ENCODE data around the gene CDC27. TPM values are rescaled to one million over a fixed set of nuclear protein-coding genes. Genes with fewer than 3 reads are reported as not detected.

Gene CDC27
- total and polyA plus RNA-seq, 2 experiments from 2014 or later = 35.6 to 63.5 TPM

DNA sequence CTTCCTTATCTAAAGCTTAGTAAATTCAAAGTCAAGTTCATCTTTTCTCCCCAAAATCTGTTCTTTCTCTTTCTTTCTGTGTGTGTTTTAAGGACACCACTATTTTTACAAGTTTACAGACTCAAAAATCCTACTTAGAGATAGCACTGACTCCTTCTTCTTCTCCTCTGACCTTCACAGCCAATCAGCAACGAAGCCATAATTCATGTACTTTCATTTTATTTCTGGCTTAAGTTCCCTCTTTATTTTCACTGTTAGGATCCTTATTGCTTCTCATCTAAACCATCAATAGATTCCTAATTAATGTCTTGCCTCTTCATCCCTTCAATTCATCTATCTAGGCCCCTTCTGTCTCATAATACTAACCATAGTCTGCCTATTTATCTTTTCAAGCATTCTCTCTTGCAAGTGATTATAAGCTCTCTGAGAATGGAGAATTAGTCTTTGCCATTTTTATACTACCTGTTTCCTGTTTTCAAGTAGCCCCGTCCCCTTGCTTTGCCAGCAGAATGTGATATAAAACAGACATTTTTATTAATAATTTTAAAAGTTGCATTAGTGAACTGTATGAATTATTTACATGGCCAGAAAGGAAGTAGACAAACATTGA, 27.0 kb downstream of the CDC27 start:
- Histone ChIP-seq H3K27me3 (no peaks in the 10 kb centered on the region), H4K20me1 (ENCODE audit: insufficient read depth, poor library complexity, severe bottlenecking) (no peaks in the 10 kb centered on the region), H2AFZ (no peak overlapping the region), H3K27ac (no peak overlapping the region), H3K4me2 (no peak overlapping the region), H3K79me2 (peaks cover 12% of the 10 kb centered on the region), H3K4me3 (no peak overlapping the region), H3K36me3 (replicated peaks; ENCODE audit: insufficient read depth, low read depth) (no peaks in the 10 kb centered on the region), H3K4me1 (ENCODE audit: insufficient read depth) (no peaks in the 10 kb centered on the region), H3K9me3 (ENCODE audit: low read depth) (no peaks in the 10 kb centered on the region), H3K9me2 (replicated peaks; ENCODE audit: insufficient read depth) (no peaks in the 10 kb centered on the region)
- 89% methylated on average over 2 of the region's 2 CpGs for WGBS (ENCODE audit: low lambda C conversion rate, missing lambda C conversion rate)
- DNase-seq (ENCODE audit: low spot score) = no peak
- TF ChIP-seq EZH2phosphoT487 (IDR thresholded peaks at IDR 0.05; ENCODE audit: low read depth, severe bottlenecking, unreplicated experiment) (no peak), CTCF (IDR thresholded peaks at IDR 0.05; ENCODE audit: poor library complexity) (no peak), EZH2 (IDR thresholded peaks at IDR 0.05; ENCODE audit: borderline replicate concordance) (no peak)

DNA sequence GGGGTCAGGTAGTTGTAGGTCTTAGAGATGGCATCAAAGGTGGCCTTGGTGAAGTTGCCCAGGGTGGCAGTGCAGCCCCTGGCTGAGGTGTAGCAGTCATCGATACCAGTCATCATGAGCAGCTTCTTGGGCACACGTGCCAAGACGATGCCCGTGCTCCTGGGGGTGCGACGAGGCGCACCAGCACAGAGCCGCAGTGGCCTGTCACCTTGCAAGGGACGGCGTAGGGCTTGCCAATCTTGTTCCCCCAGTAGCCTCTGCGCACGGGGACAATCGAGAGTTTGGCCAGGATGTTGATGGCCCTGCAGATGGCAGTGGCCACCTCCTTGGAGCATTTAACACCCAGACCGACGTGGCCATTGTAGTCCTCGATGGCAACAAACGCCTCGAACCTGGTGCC, 29.8 kb downstream of the CDC27 start:
- H3K36me3 ChIP-seq (replicated peaks; ENCODE audit: insufficient read depth, low read depth) = no peaks in the 10 kb centered on the region
- TF ChIP-seq CTCF (IDR thresholded peaks at IDR 0.05; ENCODE audit: poor library complexity) (no peak), EZH2 (IDR thresholded peaks at IDR 0.05; ENCODE audit: borderline replicate concordance) (no peak), EZH2phosphoT487 (IDR thresholded peaks at IDR 0.05; ENCODE audit: low read depth, severe bottlenecking, unreplicated experiment) (no peak)
- no peak for DNase-seq (ENCODE audit: low spot score)

GRCh38 chr17:47145351-47145750, 43.7 kb downstream of the CDC27 start:
- Histone ChIP-seq H3K27me3 (no peaks in the 10 kb centered on the region), H3K4me1 (ENCODE audit: insufficient read depth) (no peaks in the 10 kb centered on the region), H3K79me2 (no peaks in the 10 kb centered on the region), H3K9me2 (replicated peaks; ENCODE audit: insufficient read depth) (no peaks in the 10 kb centered on the region), H3K27ac (no peak overlapping the region), H2AFZ (no peak overlapping the region), H4K20me1 (ENCODE audit: insufficient read depth, poor library complexity, severe bottlenecking) (no peaks in the 10 kb centered on the region), H3K9me3 (ENCODE audit: low read depth) (no peaks in the 10 kb centered on the region), H3K4me3 (no peak overlapping the region), H3K4me2 (no peak overlapping the region), H3K36me3 (replicated peaks; ENCODE audit: insufficient read depth, low read depth) (no peaks in the 10 kb centered on the region)
- DNase-seq (ENCODE audit: low spot score) = no peak
- 90% methylated on average over 6 of the region's 6 CpGs for WGBS (ENCODE audit: low lambda C conversion rate, missing lambda C conversion rate)
- TF ChIP-seq EZH2phosphoT487 (IDR thresholded peaks at IDR 0.05; ENCODE audit: low read depth, severe bottlenecking, unreplicated experiment) (no peak), EZH2 (IDR thresholded peaks at IDR 0.05; ENCODE audit: borderline replicate concordance) (no peak), CTCF (IDR thresholded peaks at IDR 0.05; ENCODE audit: poor library complexity) (no peak)

More for the DNA sequence above, 29.8 kb downstream of the CDC27 start:
- Histone ChIP-seq H3K9me2 (replicated peaks; ENCODE audit: insufficient read depth) (no peaks in the 10 kb centered on the region), H3K4me1 (ENCODE audit: insufficient read depth) (no peaks in the 10 kb centered on the region), H4K20me1 (ENCODE audit: insufficient read depth, poor library complexity, severe bottlenecking) (no peaks in the 10 kb centered on the region), H3K27me3 (no peaks in the 10 kb centered on the region), H3K79me2 (peaks cover 2% of the 10 kb centered on the region), H3K4me2 (no peak overlapping the region), H3K27ac (no peak overlapping the region), H2AFZ (no peak overlapping the region), H3K9me3 (ENCODE audit: low read depth) (no peaks in the 10 kb centered on the region), H3K4me3 (no peak overlapping the region)
- 98% methylated on average over 18 of the region's 18 CpGs for WGBS (ENCODE audit: low lambda C conversion rate, missing lambda C conversion rate)
